Activated CD8-positive, alpha-beta memory T cell treated with anti-CD3 and anti-CD28 coated beads, Interleukin-2, amount 50 U/mL, for 1 hour (primary cell): Measurements from ENCODE around the gene BCAP29.
"Not testable (repeated sequence)": the region's sequence is repeated elsewhere in the genome, so short reads cannot be mapped to it uniquely, and the experiment has no call there.

Experiments
- DNase-seq: peaks from one replicate; pipeline ENCODE4 v3.0.0-alpha.2; 2020; ENCODE audit errors: extremely low read depth

The BCAP29 gene

GRCh38 chr7:107579885-107580715 is at the start of gene BCAP29:
BCAP29 (plus strand) TSS chr7:107580246; CDS start chr7:107580773, 527 bp downstream.
- DNase-seq, result no peak

GRCh38 chr7:107530751-107531150 is 49.3 kb upstream of the BCAP29 start:
- DNase-seq, result no peak

GRCh38 chr7:107534139-107534538 is 45.9 kb upstream of the BCAP29 start:
- no peak for DNase-seq

GRCh38 chr7:107537228-107537627 is 42.8 kb upstream of the BCAP29 start:
- DNase-seq, result not testable (repeated sequence)

GRCh38 chr7:107538001-107538400 is 42.0 kb upstream of the BCAP29 start:
- DNase-seq, result no peak

GRCh38 chr7:107543338-107543993 is 36.6 kb upstream of the BCAP29 start:
- no peak for DNase-seq

- DNase-seq, result no peak
Measured at GRCh38 chr7:107544848-107545591, 35.0 kb upstream of the BCAP29 start.

- no peak for DNase-seq
Measured at GRCh38 chr7:107551936-107552335, 28.1 kb upstream of the BCAP29 start.

GRCh38 chr7:107555893-107556292 is 24.2 kb upstream of the BCAP29 start:
- no peak for DNase-seq

- no peak for DNase-seq
Measured at GRCh38 chr7:107559864-107560263, 20.2 kb upstream of the BCAP29 start.

GRCh38 chr7:107560898-107561516 is 19.0 kb upstream of the BCAP29 start:
- no peak for DNase-seq

- DNase-seq, result no peak
Measured at GRCh38 chr7:107563081-107563774, 16.8 kb upstream of the BCAP29 start.

GRCh38 chr7:107563775-107564552 is 16.1 kb upstream of the BCAP29 start, which contains the start of the genes COG5 and DUS4L:
COG5 (minus strand) TSS chr7:107563920; CDS start chr7:107563896, 24 bp downstream.
DUS4L (plus strand) TSS chr7:107563971; CDS start chr7:107567071, 3,100 bp downstream.
- DNase-seq, result peak; percentile 43

GRCh38 chr7:107564553-107565298 is 15.3 kb upstream of the BCAP29 start:
- DNase-seq, result no peak

GRCh38 chr7:107570298-107570697 is 9.7 kb upstream of the BCAP29 start:
- no peak for DNase-seq

- DNase-seq, result no peak
Measured at GRCh38 chr7:107573537-107573936, 6.5 kb upstream of the BCAP29 start.

GRCh38 chr7:107579554-107579884 is 527 bp upstream of the BCAP29 start:
- DNase-seq, result no peak

- DNase-seq, result no peak
Measured at GRCh38 chr7:107580716-107581383, 804 bp downstream of the BCAP29 start.

- DNase-seq, result no peak
Measured at GRCh38 chr7:107581387-107582013, 1.5 kb downstream of the BCAP29 start.
